ENCODE measurements around the gene ERCC4.

The ERCC4 gene

GRCh38 chr16:13892301-13892700 lies 27.7 kb upstream of the ERCC4 start:
- Histone ChIP-seq H3K4me3 (ENCODE audit: low read depth, low read length) (no peak overlapping the region), H3K79me1 (ENCODE audit: low read length) (no peaks in the 10 kb centered on the region), H2BK12ac (ENCODE audit: low read length) (no peak overlapping the region), H3K27me3 (ENCODE audit: insufficient read depth, low read length) (no peaks in the 10 kb centered on the region), H3K4me1 (ENCODE audit: control insufficient read depth in 1 of 2, insufficient read depth in 2 of 2, low read length in 2 of 2) (no peaks in the 10 kb centered on the region), H4K12ac (ENCODE audit: low read depth, low read length) (no peak overlapping the region), H3K23ac (ENCODE audit: low read length) (no peak overlapping the region), H2BK5ac (ENCODE audit: low read depth, low read length, poor library complexity) (no peak overlapping the region), H3K14ac (ENCODE audit: low read length) (no peak overlapping the region), H3K18ac (ENCODE audit: low read length) (no peak overlapping the region), H2AK5ac (ENCODE audit: low read length) (no peak overlapping the region), H3K36me3 (ENCODE audit: control insufficient read depth in 1 of 2, insufficient read depth in 2 of 2, low read length in 2 of 2) (no peaks in the 10 kb centered on the region), H3K4me2 (ENCODE audit: low read length) (no peak overlapping the region), H4K91ac (ENCODE audit: low read depth, low read length) (no peak overlapping the region), H3K9ac (ENCODE audit: low read length) (no peak overlapping the region), H3K4ac (ENCODE audit: low read depth, low read length) (no peak overlapping the region), H2BK120ac (ENCODE audit: insufficient read depth, low read length, poor library complexity) (no peak overlapping the region), H4K8ac (ENCODE audit: low read depth, low read length) (no peak overlapping the region), H3K27ac (ENCODE audit: low read depth, low read length) (no peak overlapping the region), H3K9me3 (ENCODE audit: insufficient read depth, low read depth, low read length) (peaks cover 1% of the 10 kb centered on the region), H3K79me2 (ENCODE audit: control insufficient read depth, insufficient read depth, low read length, poor library complexity) (no peaks in the 10 kb centered on the region), H2AFZ (ENCODE audit: insufficient read depth, low read length, poor library complexity) (no peak overlapping the region)
- no CpG with 5 or more reads among the region's 4 CpGs for WGBS (ENCODE audit: extremely low coverage, insufficient coverage, insufficient read length)
- DNase-seq = no peak

GRCh38 chr16:13895516-13895915 lies 24.4 kb upstream of the ERCC4 start:
- no peaks in the 10 kb centered on the region for H3K27me3 ChIP-seq (ENCODE audit: insufficient read depth, low read length)
- WGBS (ENCODE audit: extremely low coverage, insufficient coverage, insufficient read length) = no CpG with 5 or more reads among the region's 1 CpG
- no peaks in the 10 kb centered on the region for H3K4me1 ChIP-seq (ENCODE audit: control insufficient read depth in 1 of 2, insufficient read depth in 2 of 2, low read length in 2 of 2)
- no peak overlapping the region for H3K27ac ChIP-seq (ENCODE audit: low read depth, low read length)
- H2BK5ac ChIP-seq (ENCODE audit: low read depth, low read length, poor library complexity) = no peak overlapping the region
- DNase-seq = no peak
- H3K79me2 ChIP-seq (ENCODE audit: control insufficient read depth, insufficient read depth, low read length, poor library complexity) = no peaks in the 10 kb centered on the region
- H3K4me2 ChIP-seq (ENCODE audit: low read length) = no peak overlapping the region
- no peak overlapping the region for H4K8ac ChIP-seq (ENCODE audit: low read depth, low read length)
- no peaks in the 10 kb centered on the region for H3K36me3 ChIP-seq (ENCODE audit: control insufficient read depth in 1 of 2, insufficient read depth in 2 of 2, low read length in 2 of 2)
- H3K4ac ChIP-seq (ENCODE audit: low read depth, low read length) = no peak overlapping the region
- H2AK5ac ChIP-seq (ENCODE audit: low read length) = no peak overlapping the region
- H2BK120ac ChIP-seq (ENCODE audit: insufficient read depth, low read length, poor library complexity) = no peak overlapping the region
- H3K9me3 ChIP-seq (ENCODE audit: insufficient read depth, low read depth, low read length) = peaks cover 1% of the 10 kb centered on the region
- H3K79me1 ChIP-seq (ENCODE audit: low read length) = no peaks in the 10 kb centered on the region
- no peak overlapping the region for H2BK12ac ChIP-seq (ENCODE audit: low read length)
- no peak overlapping the region for H3K14ac ChIP-seq (ENCODE audit: low read length)
- no peak overlapping the region for H3K4me3 ChIP-seq (ENCODE audit: low read depth, low read length)
- no peak overlapping the region for H4K91ac ChIP-seq (ENCODE audit: low read depth, low read length)
- no peak overlapping the region for H4K12ac ChIP-seq (ENCODE audit: low read depth, low read length)
- H3K9ac ChIP-seq (ENCODE audit: low read length) = no peak overlapping the region
- no peak overlapping the region for H3K18ac ChIP-seq (ENCODE audit: low read length)
- H2AFZ ChIP-seq (ENCODE audit: insufficient read depth, low read length, poor library complexity) = no peak overlapping the region
- no peak overlapping the region for H3K23ac ChIP-seq (ENCODE audit: low read length)

GRCh38 chr16:13896543-13897182 lies 23.3 kb upstream of the ERCC4 start:
- Histone ChIP-seq H2BK12ac (ENCODE audit: low read length) (no peak overlapping the region), H3K4me1 (ENCODE audit: control insufficient read depth in 1 of 2, insufficient read depth in 2 of 2, low read length in 2 of 2) (no peaks in the 10 kb centered on the region), H3K27me3 (ENCODE audit: insufficient read depth, low read length) (no peaks in the 10 kb centered on the region), H3K79me2 (ENCODE audit: control insufficient read depth, insufficient read depth, low read length, poor library complexity) (no peaks in the 10 kb centered on the region), H2BK120ac (ENCODE audit: insufficient read depth, low read length, poor library complexity) (no peak overlapping the region), H3K4ac (ENCODE audit: low read depth, low read length) (no peak overlapping the region), H3K14ac (ENCODE audit: low read length) (no peak overlapping the region), H4K12ac (ENCODE audit: low read depth, low read length) (no peak overlapping the region), H3K27ac (ENCODE audit: low read depth, low read length) (no peak overlapping the region), H2BK5ac (ENCODE audit: low read depth, low read length, poor library complexity) (no peak overlapping the region), H3K36me3 (ENCODE audit: control insufficient read depth in 1 of 2, insufficient read depth in 2 of 2, low read length in 2 of 2) (no peaks in the 10 kb centered on the region), H3K4me2 (ENCODE audit: low read length) (no peak overlapping the region), H4K91ac (ENCODE audit: low read depth, low read length) (no peak overlapping the region), H2AFZ (ENCODE audit: insufficient read depth, low read length, poor library complexity) (no peak overlapping the region), H3K23ac (ENCODE audit: low read length) (no peak overlapping the region), H3K4me3 (ENCODE audit: low read depth, low read length) (no peak overlapping the region), H3K18ac (ENCODE audit: low read length) (no peak overlapping the region), H3K79me1 (ENCODE audit: low read length) (no peaks in the 10 kb centered on the region), H4K8ac (ENCODE audit: low read depth, low read length) (no peak overlapping the region), H3K9ac (ENCODE audit: low read length) (no peak overlapping the region), H3K9me3 (ENCODE audit: insufficient read depth, low read depth, low read length) (peaks cover 1% of the 10 kb centered on the region), H2AK5ac (ENCODE audit: low read length) (no peak overlapping the region)
- WGBS (ENCODE audit: extremely low coverage, insufficient coverage, insufficient read length) = no CpG with 5 or more reads among the region's 4 CpGs
- DNase-seq = peak in 1 of 2 donors; percentile 45

GRCh38 chr16:13897806-13898205 lies 22.1 kb upstream of the ERCC4 start:
- no CpG with 5 or more reads among the region's 2 CpGs for WGBS (ENCODE audit: extremely low coverage, insufficient coverage, insufficient read length)
- no peak for DNase-seq
- H2BK120ac ChIP-seq (ENCODE audit: insufficient read depth, low read length, poor library complexity) = no peak overlapping the region

More at GRCh38 chr16:13897806-13898205, 22.1 kb upstream of the ERCC4 start:
- Histone ChIP-seq H3K4me3 (ENCODE audit: low read depth, low read length) (no peak overlapping the region), H3K27me3 (ENCODE audit: insufficient read depth, low read length) (no peaks in the 10 kb centered on the region), H3K9ac (ENCODE audit: low read length) (no peak overlapping the region), H3K27ac (ENCODE audit: low read depth, low read length) (no peak overlapping the region), H3K4me1 (ENCODE audit: control insufficient read depth in 1 of 2, insufficient read depth in 2 of 2, low read length in 2 of 2) (no peaks in the 10 kb centered on the region), H2BK5ac (ENCODE audit: low read depth, low read length, poor library complexity) (no peak overlapping the region), H3K79me2 (ENCODE audit: control insufficient read depth, insufficient read depth, low read length, poor library complexity) (no peaks in the 10 kb centered on the region), H2BK12ac (ENCODE audit: low read length) (no peak overlapping the region), H2AK5ac (ENCODE audit: low read length) (no peak overlapping the region), H3K36me3 (ENCODE audit: control insufficient read depth in 1 of 2, insufficient read depth in 2 of 2, low read length in 2 of 2) (no peaks in the 10 kb centered on the region), H3K79me1 (ENCODE audit: low read length) (no peaks in the 10 kb centered on the region), H4K12ac (ENCODE audit: low read depth, low read length) (no peak overlapping the region), H3K23ac (ENCODE audit: low read length) (no peak overlapping the region), H4K91ac (ENCODE audit: low read depth, low read length) (no peak overlapping the region), H3K4ac (ENCODE audit: low read depth, low read length) (no peak overlapping the region), H3K9me3 (ENCODE audit: insufficient read depth, low read depth, low read length) (peaks cover 1% of the 10 kb centered on the region), H2AFZ (ENCODE audit: insufficient read depth, low read length, poor library complexity) (no peak overlapping the region), H3K18ac (ENCODE audit: low read length) (no peak overlapping the region), H3K14ac (ENCODE audit: low read length) (no peak overlapping the region), H4K8ac (ENCODE audit: low read depth, low read length) (no peak overlapping the region), H3K4me2 (ENCODE audit: low read length) (no peak overlapping the region)

Measured in trophoblast cell (in vitro differentiated cells and primary cell).